GM12865 (cell line): Measurements from ENCODE around the gene LAMA2.

ENCODE experiments used
- DNase-seq: peaks from one replicate; pipeline ENCODE4 v3.0.0; 2010; ENCODE audit warnings: low read depth
- H3K4me3 ChIP-seq: 2 replicates; pipeline ENCODE4 v1.5.1; 2011; ENCODE audit warnings: mild to moderate bottlenecking, low read depth, low read length, control low read depth
- CTCF ChIP-seq: IDR thresholded peaks from 2 replicates; pipeline ENCODE4 v1.5.1; 2011; ENCODE audit warnings: low read length, control low read depth, low read depth, inconsistent platforms; ENCODE audit not compliant: insufficient read depth; ENCODE audit errors: missing control alignments

LAMA2 gene

GRCh38 chr6:128899341-128900050 lies 16.6 kb downstream of the LAMA2 start:
- no peak for TF ChIP-seq CTCF
- no peak for DNase-seq
- no peak overlapping the region for H3K4me3 ChIP-seq

GRCh38 chr6:128903715-128904114 lies 20.8 kb downstream of the LAMA2 start:
- H3K4me3 ChIP-seq: no peak overlapping the region
- DNase-seq: no peak

GRCh38 chr6:128914051-128914450 lies 31.1 kb downstream of the LAMA2 start:
- no peak for TF ChIP-seq CTCF
- no peak overlapping the region for H3K4me3 ChIP-seq
- DNase-seq: no peak

More at GRCh38 chr6:128903715-128904114, 20.8 kb downstream of the LAMA2 start:
- TF ChIP-seq CTCF: no peak

- no peak for TF ChIP-seq CTCF
- no peak overlapping the region for H3K4me3 ChIP-seq
- DNase-seq: no peak
Observed at GRCh38 chr6:128918886-128919285, 35.9 kb downstream of the LAMA2 start.

GRCh38 chr6:128919412-128920180 lies 36.7 kb downstream of the LAMA2 start:
- H3K4me3 ChIP-seq: no peak overlapping the region
- TF ChIP-seq CTCF: no peak
- DNase-seq: no peak

GRCh38 chr6:128925765-128926164 lies 42.8 kb downstream of the LAMA2 start:
- TF ChIP-seq CTCF: no peak
- no peak for DNase-seq
- no peak overlapping the region for H3K4me3 ChIP-seq
